ENCODE results near the gene EFNA1. TPM values are rescaled to one million over a fixed set of nuclear protein-coding genes. Genes with fewer than 3 reads are reported as not detected.

EFNA1 gene
- total RNA-seq, 1 experiment from 2014 or later, result 4.9 TPM

DNA sequence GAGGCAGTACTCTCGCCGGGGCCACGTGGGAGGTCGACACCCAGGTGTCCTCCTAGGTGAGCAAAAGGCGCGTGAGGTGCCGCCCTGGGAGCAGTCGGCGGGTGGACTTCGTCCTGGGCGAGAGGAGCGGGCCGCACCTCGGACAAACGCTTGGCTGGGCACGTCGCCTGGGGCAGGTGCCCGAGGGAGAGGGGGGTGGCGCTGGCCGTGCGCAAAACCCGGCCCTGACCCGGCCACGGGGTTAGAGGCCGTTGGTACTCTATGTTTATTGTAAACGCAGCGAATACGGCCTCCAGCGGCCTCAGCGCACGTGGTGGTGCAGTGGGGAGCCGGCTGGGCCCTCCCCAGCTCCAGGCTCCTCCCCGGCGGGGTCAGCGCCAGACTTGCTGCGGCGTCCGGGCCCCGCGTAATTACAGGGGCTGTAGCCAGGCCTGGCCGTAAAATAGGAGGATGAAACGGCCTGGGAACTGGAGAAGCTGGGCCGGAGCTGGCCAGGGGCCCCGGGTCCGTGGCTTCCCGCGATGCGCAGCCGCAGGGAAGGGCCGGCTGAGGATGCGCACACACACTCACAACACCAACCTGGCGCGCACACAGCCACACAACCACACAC lies 1.6 kb upstream of the EFNA1 start:
- Histone ChIP-seq H3K36me3 (replicated peaks; ENCODE audit: control insufficient read depth, insufficient read depth, low read length) (no peaks in the 10 kb centered on the region), H3K4me3 (ENCODE audit: insufficient read depth, low read depth, low read length) (peak overlapping the region; percentile 74), H3K27me3 (ENCODE audit: control insufficient read depth, insufficient read depth, low read length) (peaks cover 52% of the 10 kb centered on the region)
- peak; percentile 80 for DNase-seq

DNA sequence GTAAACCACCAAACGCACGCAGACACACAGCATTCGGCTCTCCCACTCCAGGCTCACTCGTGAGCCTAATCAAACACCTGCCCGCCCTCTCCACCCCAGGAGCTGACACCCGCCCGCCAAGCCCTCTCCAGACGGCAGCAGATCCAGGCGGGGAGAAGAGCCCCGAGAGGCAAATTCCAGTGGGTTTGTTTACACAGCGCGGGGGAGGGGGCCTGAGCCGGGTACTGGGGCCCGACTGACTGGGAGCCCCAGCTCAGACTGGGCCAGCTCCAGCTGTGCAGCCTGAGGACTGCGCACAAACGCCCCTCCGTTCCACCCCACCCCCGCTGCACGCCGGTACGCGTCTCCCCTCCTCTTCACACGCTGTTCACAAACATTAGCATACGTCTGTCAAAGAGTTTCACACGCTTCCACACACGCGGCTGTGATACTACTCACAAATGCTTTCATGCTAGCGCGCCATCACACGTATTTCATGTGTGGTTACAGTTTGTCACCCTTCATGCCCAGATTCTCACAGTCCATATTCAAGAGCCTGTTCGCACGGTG lies 1.0 kb upstream of the EFNA1 start:
- peak; percentile 85 for DNase-seq
- Histone ChIP-seq H3K36me3 (replicated peaks; ENCODE audit: control insufficient read depth, insufficient read depth, low read length) (peaks cover 1% of the 10 kb centered on the region; the same call in 1 of the 2 replicates), H3K27me3 (ENCODE audit: control insufficient read depth, insufficient read depth, low read length) (peaks cover 53% of the 10 kb centered on the region), H3K4me3 (ENCODE audit: insufficient read depth, low read depth, low read length) (peak overlapping the region; percentile 74)

DNA sequence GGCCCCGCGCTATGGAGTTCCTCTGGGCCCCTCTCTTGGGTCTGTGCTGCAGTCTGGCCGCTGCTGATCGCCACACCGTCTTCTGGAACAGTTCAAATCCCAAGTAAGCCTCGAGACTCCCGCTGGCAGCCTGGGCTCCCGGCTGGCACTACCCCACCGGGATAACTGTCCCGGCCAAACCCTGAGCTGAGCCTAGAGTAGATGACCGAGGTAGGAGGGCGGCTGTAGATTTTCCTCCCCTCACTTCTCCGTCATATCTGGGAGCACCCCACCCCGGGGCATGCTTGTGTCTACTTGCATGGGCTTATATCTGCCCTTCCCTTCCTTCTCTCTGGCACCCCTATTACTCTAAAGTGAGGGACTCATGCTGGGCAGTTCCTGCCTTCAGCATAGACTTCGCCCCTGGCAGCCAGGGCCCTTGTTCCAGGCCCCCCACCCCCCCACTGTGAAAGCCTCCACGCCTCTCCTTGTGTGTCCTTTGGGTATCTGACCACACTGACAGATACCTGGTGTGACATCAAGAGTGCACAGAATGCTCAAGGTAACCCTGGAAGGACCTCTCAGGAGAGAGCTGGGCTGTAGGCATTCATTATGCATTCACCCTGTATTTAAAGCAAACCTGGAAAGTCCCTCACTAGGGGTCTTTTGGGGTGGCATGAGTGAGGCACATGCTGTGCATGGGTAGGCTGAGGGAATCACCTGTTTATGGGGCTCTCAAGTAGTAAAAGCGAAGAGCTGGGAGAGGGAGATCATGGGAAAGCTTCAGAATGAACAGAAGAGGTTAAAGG lies 485 bp downstream of the EFNA1 start:
- H3K27me3 ChIP-seq (ENCODE audit: control insufficient read depth, insufficient read depth, low read length), result peaks cover 53% of the 10 kb centered on the region
- peak; percentile 36 for DNase-seq
- peak overlapping the region; percentile 74 for H3K4me3 ChIP-seq (ENCODE audit: insufficient read depth, low read depth, low read length)
- H3K36me3 ChIP-seq (replicated peaks; ENCODE audit: control insufficient read depth, insufficient read depth, low read length), result peaks cover 1% of the 10 kb centered on the region; the same call in 1 of the 2 replicates

DNA sequence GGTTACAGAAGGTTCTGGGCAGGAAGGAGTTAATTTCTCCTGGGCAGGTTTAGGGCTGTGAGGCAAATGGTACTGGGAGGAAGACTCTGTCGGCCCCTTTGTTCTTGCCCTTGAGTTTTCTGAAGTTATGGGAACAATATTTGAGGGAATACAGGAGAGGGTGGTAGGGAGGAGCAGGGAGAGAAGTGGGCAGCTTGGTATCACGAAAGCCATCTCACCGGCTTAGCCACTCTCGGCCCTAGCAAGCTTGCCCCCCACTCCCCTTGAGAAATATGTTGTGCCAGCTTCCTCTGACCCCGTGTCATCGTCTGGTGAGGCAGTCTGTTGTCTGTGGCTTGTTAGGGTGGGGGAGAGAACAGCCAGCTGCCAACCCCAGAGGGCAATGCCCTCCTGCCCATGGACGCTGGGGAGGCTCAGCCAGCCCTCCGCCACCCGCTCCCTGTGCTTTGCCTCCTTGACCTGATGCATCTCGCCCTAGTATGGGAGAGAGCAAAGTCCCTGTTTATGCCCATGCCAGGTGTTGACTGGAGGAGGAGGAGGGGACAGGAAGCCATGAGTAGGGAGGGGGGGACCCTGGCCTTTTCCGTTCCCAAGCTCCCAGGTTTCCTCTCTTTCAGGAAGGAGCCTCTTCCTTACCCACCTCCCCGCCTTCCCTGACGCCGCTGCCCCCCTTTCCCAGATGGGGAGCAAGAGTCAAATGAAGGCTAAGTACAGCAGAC lies 1.2 kb downstream of the EFNA1 start:
- peak overlapping the region; percentile 17 for H3K4me3 ChIP-seq (ENCODE audit: insufficient read depth, low read depth, low read length)

DNA sequence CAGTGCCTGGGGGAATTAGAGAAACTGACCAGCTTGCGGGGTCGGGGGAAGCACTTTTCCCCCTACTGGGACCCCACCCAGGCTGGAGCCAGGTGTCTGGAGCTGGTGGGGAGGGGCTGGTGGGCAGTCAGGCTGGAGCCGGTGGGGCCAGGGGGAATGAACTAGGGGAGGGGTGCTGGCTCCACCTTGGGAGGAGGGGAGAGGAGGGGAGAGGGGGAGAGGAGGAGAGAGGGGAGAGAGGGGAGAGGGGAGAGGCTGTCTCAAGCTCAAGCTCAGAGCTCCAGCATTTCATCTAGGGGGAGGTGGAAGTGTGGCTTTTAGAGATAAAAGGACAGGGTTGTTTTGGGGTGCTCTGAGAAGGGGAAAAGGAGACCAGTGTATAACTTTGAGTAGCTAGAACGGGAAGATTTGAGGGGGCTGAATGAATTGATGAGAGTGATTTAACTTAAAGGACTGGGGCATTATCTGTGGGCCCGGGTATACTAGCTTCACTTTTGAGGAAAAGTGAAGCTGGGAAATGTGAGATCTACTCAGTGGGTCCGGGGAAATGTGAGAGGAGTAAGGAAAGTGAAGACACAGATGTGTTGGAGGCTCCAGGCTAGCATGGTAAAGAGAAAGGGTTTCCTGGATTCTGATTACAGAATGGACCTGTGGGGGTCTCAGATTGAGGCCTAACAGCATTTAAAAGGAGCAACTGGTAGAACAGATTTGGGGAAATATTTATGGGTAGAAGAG lies 2.8 kb downstream of the EFNA1 start:
- peaks cover 1% of the 10 kb centered on the region for H3K36me3 ChIP-seq (replicated peaks; ENCODE audit: control insufficient read depth, insufficient read depth, low read length)
- DNase-seq, result no peak
- peaks cover 44% of the 10 kb centered on the region for H3K27me3 ChIP-seq (ENCODE audit: control insufficient read depth, insufficient read depth, low read length)
- peak overlapping the region; percentile 22; the same call in 1 of the 2 replicates for H3K4me3 ChIP-seq (ENCODE audit: insufficient read depth, low read depth, low read length)

More for the DNA sequence above, 1.2 kb downstream of the EFNA1 start:
- Histone ChIP-seq H3K27me3 (ENCODE audit: control insufficient read depth, insufficient read depth, low read length) (peaks cover 53% of the 10 kb centered on the region), H3K36me3 (replicated peaks; ENCODE audit: control insufficient read depth, insufficient read depth, low read length) (peaks cover 1% of the 10 kb centered on the region)
- DNase-seq, result peak; percentile 67

DNA sequence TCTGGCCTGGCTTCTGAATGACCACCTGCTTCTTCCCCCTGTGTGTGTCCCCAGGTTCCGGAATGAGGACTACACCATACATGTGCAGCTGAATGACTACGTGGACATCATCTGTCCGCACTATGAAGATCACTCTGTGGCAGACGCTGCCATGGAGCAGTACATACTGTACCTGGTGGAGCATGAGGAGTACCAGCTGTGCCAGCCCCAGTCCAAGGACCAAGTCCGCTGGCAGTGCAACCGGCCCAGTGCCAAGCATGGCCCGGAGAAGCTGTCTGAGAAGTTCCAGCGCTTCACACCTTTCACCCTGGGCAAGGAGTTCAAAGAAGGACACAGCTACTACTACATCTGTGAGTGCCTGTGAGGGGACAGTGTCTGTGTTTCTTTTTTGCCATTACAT lies 3.6 kb downstream of the EFNA1 start:
- Histone ChIP-seq H3K27me3 (ENCODE audit: control insufficient read depth, insufficient read depth, low read length) (peaks cover 35% of the 10 kb centered on the region), H3K4me3 (ENCODE audit: insufficient read depth, low read depth, low read length) (no peak overlapping the region), H3K36me3 (replicated peaks; ENCODE audit: control insufficient read depth, insufficient read depth, low read length) (peaks cover 1% of the 10 kb centered on the region)
- DNase-seq, result peak; percentile 6

DNA sequence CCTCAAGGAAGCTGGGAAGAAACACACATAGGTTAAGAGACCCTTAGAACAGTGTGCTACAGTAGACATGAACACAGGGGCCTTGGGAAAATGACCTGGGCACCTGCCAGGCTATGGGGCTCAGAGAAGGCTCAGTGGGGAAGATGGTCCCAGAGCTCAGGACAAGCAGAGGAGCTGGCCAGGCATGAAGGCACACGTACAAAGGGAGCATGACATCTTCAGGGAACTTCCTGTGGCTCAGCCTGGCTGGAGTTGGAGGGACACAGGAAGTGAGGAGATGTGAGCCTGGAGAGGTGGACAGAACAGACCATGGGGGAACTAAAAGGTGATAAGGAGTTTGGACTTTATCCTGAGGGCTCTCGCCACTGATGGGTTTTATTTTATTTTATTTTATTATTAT lies 4.2 kb downstream of the EFNA1 start:
- peak; percentile 2 for DNase-seq
- Histone ChIP-seq H3K27me3 (ENCODE audit: control insufficient read depth, insufficient read depth, low read length) (peaks cover 29% of the 10 kb centered on the region), H3K4me3 (ENCODE audit: insufficient read depth, low read depth, low read length) (no peak overlapping the region), H3K36me3 (replicated peaks; ENCODE audit: control insufficient read depth, insufficient read depth, low read length) (peaks cover 1% of the 10 kb centered on the region)

DNA sequence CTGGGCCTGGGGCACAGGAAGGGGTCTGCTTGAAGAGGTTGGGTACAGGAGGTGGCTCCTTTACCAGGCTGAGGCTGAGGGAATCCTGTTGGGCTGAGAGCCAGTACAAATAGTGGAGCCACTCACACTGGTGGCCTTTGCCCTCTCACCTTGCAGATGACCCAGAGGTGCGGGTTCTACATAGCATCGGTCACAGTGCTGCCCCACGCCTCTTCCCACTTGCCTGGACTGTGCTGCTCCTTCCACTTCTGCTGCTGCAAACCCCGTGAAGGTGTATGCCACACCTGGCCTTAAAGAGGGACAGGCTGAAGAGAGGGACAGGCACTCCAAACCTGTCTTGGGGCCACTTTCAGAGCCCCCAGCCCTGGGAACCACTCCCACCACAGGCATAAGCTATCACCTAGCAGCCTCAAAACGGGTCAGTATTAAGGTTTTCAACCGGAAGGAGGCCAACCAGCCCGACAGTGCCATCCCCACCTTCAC lies 6.2 kb downstream of the EFNA1 start:
- peaks cover 3% of the 10 kb centered on the region for H3K36me3 ChIP-seq (replicated peaks; ENCODE audit: control insufficient read depth, insufficient read depth, low read length)
- DNase-seq, result no peak

DNA sequence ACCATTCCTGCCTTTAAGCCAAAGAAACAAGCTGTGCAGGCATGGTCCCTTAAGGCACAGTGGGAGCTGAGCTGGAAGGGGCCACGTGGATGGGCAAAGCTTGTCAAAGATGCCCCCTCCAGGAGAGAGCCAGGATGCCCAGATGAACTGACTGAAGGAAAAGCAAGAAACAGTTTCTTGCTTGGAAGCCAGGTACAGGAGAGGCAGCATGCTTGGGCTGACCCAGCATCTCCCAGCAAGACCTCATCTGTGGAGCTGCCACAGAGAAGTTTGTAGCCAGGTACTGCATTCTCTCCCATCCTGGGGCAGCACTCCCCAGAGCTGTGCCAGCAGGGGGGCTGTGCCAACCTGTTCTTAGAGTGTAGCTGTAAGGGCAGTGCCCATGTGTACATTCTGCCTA lies 6.6 kb downstream of the EFNA1 start:
- DNase-seq, result no peak
- Histone ChIP-seq H3K27me3 (ENCODE audit: control insufficient read depth, insufficient read depth, low read length) (peaks cover 6% of the 10 kb centered on the region), H3K4me3 (ENCODE audit: insufficient read depth, low read depth, low read length) (no peak overlapping the region), H3K36me3 (replicated peaks; ENCODE audit: control insufficient read depth, insufficient read depth, low read length) (peaks cover 3% of the 10 kb centered on the region)

More for the DNA sequence above, 6.2 kb downstream of the EFNA1 start:
- Histone ChIP-seq H3K4me3 (ENCODE audit: insufficient read depth, low read depth, low read length) (no peak overlapping the region), H3K27me3 (ENCODE audit: control insufficient read depth, insufficient read depth, low read length) (peaks cover 10% of the 10 kb centered on the region)

DNA sequence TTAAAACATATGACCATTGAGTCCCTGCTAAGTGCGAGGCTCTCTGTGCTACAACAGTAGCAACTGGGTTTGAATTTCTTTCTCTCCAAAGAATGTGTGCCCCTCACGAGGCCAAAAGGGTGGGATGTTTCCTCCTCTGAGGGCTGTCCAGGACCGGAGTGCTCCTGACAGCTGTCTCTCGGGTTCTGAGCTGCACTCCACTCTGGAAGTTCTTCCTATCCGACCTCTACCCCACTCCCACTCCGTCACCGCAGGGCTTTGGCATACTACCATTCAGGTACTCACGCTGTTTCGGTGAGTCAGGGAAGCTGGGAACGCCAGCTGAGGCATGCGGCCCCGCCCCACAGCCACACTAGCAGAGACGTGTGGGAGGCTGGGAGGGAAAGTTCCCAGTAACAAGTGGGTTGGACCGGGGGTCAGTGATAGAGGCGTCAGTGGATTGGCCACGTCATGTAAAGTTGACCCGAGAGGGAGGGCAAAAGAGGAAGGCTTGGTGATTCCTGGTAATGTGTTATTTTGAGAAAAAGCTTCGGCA lies 7.3 kb downstream of the EFNA1 start:
- Histone ChIP-seq H3K27me3 (ENCODE audit: control insufficient read depth, insufficient read depth, low read length) (peaks cover 1% of the 10 kb centered on the region; the same call in 1 of the 2 replicates), H3K4me3 (ENCODE audit: insufficient read depth, low read depth, low read length) (peak overlapping the region; percentile 87), H3K36me3 (replicated peaks; ENCODE audit: control insufficient read depth, insufficient read depth, low read length) (peaks cover 3% of the 10 kb centered on the region)
- DNase-seq, result peak; percentile 71

DNA sequence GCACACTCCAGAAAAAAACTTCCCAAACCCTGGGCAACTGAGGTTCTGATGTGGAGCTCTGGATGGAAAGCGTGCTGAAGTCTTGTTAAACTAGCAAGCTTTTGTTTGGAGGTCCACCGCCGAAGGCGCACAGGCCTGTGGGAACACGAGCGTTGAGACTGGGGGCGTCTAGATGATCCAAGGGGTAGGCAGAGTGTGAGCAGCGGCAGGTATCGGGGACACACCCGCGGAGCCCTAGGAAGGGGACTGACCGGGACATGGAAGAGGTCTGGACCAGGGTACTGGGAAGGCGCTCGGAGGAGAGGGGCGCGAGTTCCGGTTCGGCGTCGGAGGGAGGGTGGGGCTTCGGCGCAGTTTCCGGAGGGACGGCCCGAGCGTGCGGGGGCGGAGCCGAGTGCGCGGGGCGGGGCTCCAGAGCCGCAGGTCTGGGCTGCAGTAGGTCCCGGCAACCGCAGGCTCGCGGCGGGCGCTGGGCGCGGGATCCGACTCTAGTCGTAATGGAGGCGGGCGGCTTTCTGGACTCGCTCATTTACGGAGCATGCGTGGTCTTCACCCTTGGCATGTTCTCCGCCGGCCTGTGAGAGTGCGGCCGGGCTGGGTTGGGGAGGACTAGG lies 7.8 kb downstream of the EFNA1 start, which contains the start of gene SLC50A1:
Gene SLC50A1 (plus strand): TSS at position 438 of the 614 bp plus-strand sequence. CDS start 60 bp downstream, at position 498.
- peak; percentile 98 for DNase-seq
- H3K4me3 ChIP-seq (ENCODE audit: insufficient read depth, low read depth, low read length), result peak within 1 kb of the TSS; percentile 87
- peaks cover 3% of the 10 kb centered on the region for H3K36me3 ChIP-seq (replicated peaks; ENCODE audit: control insufficient read depth, insufficient read depth, low read length)
- H3K27me3 ChIP-seq (ENCODE audit: control insufficient read depth, insufficient read depth, low read length), result peaks cover 1% of the 10 kb centered on the region; the same call in 1 of the 2 replicates

DNA sequence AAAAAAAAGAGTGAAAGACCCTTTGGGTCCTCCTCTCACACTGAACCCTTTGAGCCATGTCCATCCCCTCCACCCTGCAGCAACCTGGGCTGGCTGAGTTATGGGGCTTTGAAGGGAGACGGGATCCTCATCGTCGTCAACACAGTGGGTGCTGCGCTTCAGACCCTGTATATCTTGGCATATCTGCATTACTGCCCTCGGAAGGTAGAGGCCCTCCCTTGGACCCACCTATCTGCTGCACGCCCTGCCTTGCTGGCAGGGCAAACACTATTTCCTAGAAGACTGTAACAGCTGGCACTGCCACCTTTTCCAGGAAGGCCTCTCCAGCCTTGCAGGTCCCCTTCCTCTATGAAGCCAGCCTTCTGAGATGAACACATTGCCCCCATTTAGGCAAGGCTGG lies 9.1 kb downstream of the EFNA1 start:
- Histone ChIP-seq H3K4me3 (ENCODE audit: insufficient read depth, low read depth, low read length) (peak overlapping the region; percentile 37), H3K36me3 (replicated peaks; ENCODE audit: control insufficient read depth, insufficient read depth, low read length) (peaks cover 2% of the 10 kb centered on the region; the same call in 1 of the 2 replicates), H3K27me3 (ENCODE audit: control insufficient read depth, insufficient read depth, low read length) (no peaks in the 10 kb centered on the region)
- DNase-seq, result peak; percentile 55
